GM12864 (cell line): Measurements from ENCODE around the gene MED22.
"Not testable (repeated sequence)": the region's sequence is repeated elsewhere in the genome, so short reads cannot be mapped to it uniquely, and the experiment has no call there.

Source experiments
- DNase-seq: peaks from one replicate; pipeline ENCODE4 v3.0.0-alpha.2; 2011; ENCODE audit warnings: low read depth
- H3K4me3 ChIP-seq: 2 replicates; pipeline ENCODE4 v1.5.1; 2011; ENCODE audit warnings: mild to moderate bottlenecking, low read depth, low read length, control low read depth
- CTCF ChIP-seq: IDR thresholded peaks from 2 replicates; pipeline ENCODE4 v1.5.1; 2011; ENCODE audit warnings: low read depth, mild to moderate bottlenecking, moderate library complexity, low read length, control low read depth, inconsistent platforms; ENCODE audit errors: missing control alignments

Gene MED22

GRCh38 chr9:133331221-133331620 is 16.7 kb downstream of the MED22 start:
- DNase-seq: no peak
- no peak for TF ChIP-seq CTCF
- H3K4me3 ChIP-seq: no peak overlapping the region

GRCh38 chr9:133329306-133330156 is 18.4 kb downstream of the MED22 start:
- not testable (repeated sequence) for DNase-seq, H3K4me3 ChIP-seq
- TF ChIP-seq CTCF: peak; percentile 57

- TF ChIP-seq CTCF: no peak
- no peak overlapping the region for H3K4me3 ChIP-seq
- no peak for DNase-seq
Observed at GRCh38 chr9:133327834-133328484, 20.0 kb downstream of the MED22 start.

GRCh38 chr9:133327021-133327420 is 20.9 kb downstream of the MED22 start:
- DNase-seq: not testable (repeated sequence)

GRCh38 chr9:133323991-133324703 is 23.8 kb downstream of the MED22 start:
- H3K4me3 ChIP-seq: no peak overlapping the region
- DNase-seq: no peak
- TF ChIP-seq CTCF: no peak

More at GRCh38 chr9:133327021-133327420, 20.9 kb downstream of the MED22 start:
- not testable (repeated sequence) for H3K4me3 ChIP-seq

- no peak for DNase-seq
- TF ChIP-seq CTCF: no peak
- H3K4me3 ChIP-seq: no peak overlapping the region
Observed at GRCh38 chr9:133323211-133323610, 24.7 kb downstream of the MED22 start.

GRCh38 chr9:133322701-133323100 is 25.2 kb downstream of the MED22 start:
- H3K4me3 ChIP-seq: no peak overlapping the region
- no peak for DNase-seq
- no peak for TF ChIP-seq CTCF
